HepG2 (cell line): ENCODE measurements around the gene OR2AG1. TPM values are rescaled to one million over a fixed set of nuclear protein-coding genes. Genes with fewer than 3 reads are reported as not detected.

Source experiments
- ATAC-seq: fragments of 200-7000 bp; cut with Tn5 transposase; 3 replicates; pipeline ENCODE4 v1.9.1; 2020; ENCODE audit warnings: mild to moderate bottlenecking, moderate library complexity
- BruUV-seq: library from RNA; stranded (reverse); fragments of 400-500 nt; replicated peaks from 2 replicates; lab custom pipeline; 2021; lab: Mats Ljungman, UMichigan
- CTCF ChIA-PET: fragments of 300-600 bp; formaldehyde crosslinking; extraction: SDS; loops from one replicate; lab custom pipeline; 2021; ENCODE audit warnings: low total read pairs, inconsistent platforms, low intra/inter-chr PET ratio; lab: Yijun Ruan, JAX
- POLR2A ChIA-PET: fragments of 350-600 bp; sonication (Branson Sonifier 250); formaldehyde crosslinking; loops from one replicate; lab custom pipeline; 2020; ENCODE audit warnings: antibody characterized with exemption, inconsistent platforms; lab: Yijun Ruan, JAX
- DNase-seq: peaks from one replicate; pipeline ENCODE4 v3.0.0-alpha.2; 2015; ENCODE audit warnings: low spot score
- FAIRE-seq: peaks from 3 replicates; lab custom pipeline; 2011; peaks lifted over from hg19 to GRCh38; lab: Jason Lieb, UNC
- H2AFZ ChIP-seq: one replicate; pipeline ENCODE4 v1.6.1; 2011; ENCODE audit warnings: low read length, inconsistent platforms
- H3K27ac ChIP-seq: fragments of 300-600 bp; 3 replicates; pipeline ENCODE4 v1.8.0; 2011; ENCODE audit warnings: mixed run types, mild to moderate bottlenecking, mixed read lengths, low read length, inconsistent platforms; ENCODE audit not compliant: insufficient read depth; ENCODE audit errors: extremely low read length
- H3K27me3 ChIP-seq, 2 experiments: fragments of 200-600 bp in 1 of 2; 2 replicates in 1 of 2; 3 replicates in 1 of 2; pipeline versions ENCODE4 v1.6.0 to v1.8.0; 2011; ENCODE audit warnings: low read length in 2 of 2, mild to moderate bottlenecking in 2 of 2, moderate library complexity in 2 of 2, inconsistent platforms in 1 of 2; ENCODE audit not compliant: insufficient read depth in 2 of 2, control insufficient read depth in 1 of 2
- H3K36me3 ChIP-seq, 2 experiments: fragments of 200-600 bp in 1 of 2; replicated peaks in 1 of 2; 2 replicates in 1 of 2; 3 replicates in 1 of 2; pipeline versions ENCODE4 v1.5.1 to v1.8.0; 2011; ENCODE audit warnings: low read length in 2 of 2, inconsistent platforms in 1 of 2; ENCODE audit not compliant: insufficient read depth in 2 of 2, control insufficient read depth in 1 of 2
- H3K4me1 ChIP-seq: 2 replicates; pipeline ENCODE4 v1.5.1; 2012; ENCODE audit warnings: low read length, inconsistent platforms; ENCODE audit not compliant: insufficient read depth
- H3K4me2 ChIP-seq: 2 replicates; pipeline ENCODE4 v1.6.0; 2011; ENCODE audit warnings: low read depth, low read length, inconsistent platforms
- H3K4me3 ChIP-seq, 3 experiments: fragments of 200-600 bp in 1 of 3; sonication (generic), shearing (Covaris generic) in 1 of 3; replicated peaks in 1 of 3; 2 replicates each; pipeline ENCODE4 v1.5.1; 2011 to 2016; ENCODE audit warnings: low read length in 3 of 3, inconsistent platforms in 2 of 3, low read depth in 2 of 3, mild to moderate bottlenecking in 2 of 3, control low read depth in 1 of 3, mixed read lengths in 1 of 3; ENCODE audit not compliant: insufficient read depth in 1 of 3
- H3K79me2 ChIP-seq: one replicate; pipeline ENCODE4 v1.6.1; 2011; ENCODE audit warnings: low read length, inconsistent platforms; ENCODE audit not compliant: insufficient read depth
- H3K9ac ChIP-seq: 2 replicates; pipeline ENCODE4 v1.6.0; 2011; ENCODE audit warnings: mild to moderate bottlenecking, low read depth, low read length, inconsistent platforms; ENCODE audit not compliant: insufficient read depth
- H3K9me3 ChIP-seq: 2 replicates; pipeline ENCODE4 v1.5.1; 2012; ENCODE audit warnings: mild to moderate bottlenecking, low read length
- H4K20me1 ChIP-seq: 2 replicates; pipeline ENCODE4 v1.6.0; 2011; ENCODE audit warnings: inconsistent platforms, mild to moderate bottlenecking, low read length, moderate library complexity; ENCODE audit not compliant: insufficient read depth
- HOXA5 ChIP-seq: sonication (generic); formaldehyde crosslinking; IDR thresholded peaks from 2 replicates; pipeline ENCODE4 v1.4.0; 2020; ENCODE audit warnings: missing genetic modification reagents
- KAT2B ChIP-seq: fragments of 150-350 bp; IDR thresholded peaks from 2 replicates; pipeline ENCODE4 v1.6.1; 2014; ENCODE audit warnings: low read depth, low read length, borderline replicate concordance
- RBM39 ChIP-seq: fragments of 200-400 bp; formaldehyde crosslinking; IDR thresholded peaks from one replicate; pipeline ENCODE4 v1.6.1; 2018; ENCODE audit warnings: antibody characterized with exemption, mild to moderate bottlenecking, low read depth, low read length; ENCODE audit not compliant: poor library complexity, severe bottlenecking
- RNF2 ChIP-seq: fragments of 450-650 bp; conservative IDR thresholded peaks from 2 replicates; pipeline ENCODE4 v1.6.1; 2016; ENCODE audit warnings: low read depth
- THYN1 ChIP-seq: sonication (generic); formaldehyde crosslinking; IDR thresholded peaks from 2 replicates; pipeline ENCODE4 v1.8.1; 2023; ENCODE audit warnings: low read depth, mild to moderate bottlenecking, moderate library complexity, missing genetic modification reagents, borderline replicate concordance
- ZNF501 ChIP-seq: sonication (generic); formaldehyde crosslinking; IDR thresholded peaks from 2 replicates; pipeline ENCODE4 v1.5.1; 2020; ENCODE audit warnings: mild to moderate bottlenecking, moderate library complexity, missing genetic modification reagents
- ZNF547 ChIP-seq: sonication (generic); formaldehyde crosslinking; IDR thresholded peaks from 2 replicates; pipeline ENCODE4 v1.5.1; 2020; ENCODE audit warnings: mild to moderate bottlenecking, missing genetic modification reagents
- WGBS: methylation state at CpG from one replicate; pipeline ENCODE4 v1.1.6; 2017; ENCODE audit warnings: low lambda C conversion rate; 5-methylcytosine and 5-hydroxymethylcytosine counted together
- in situ Hi-C: cut with HindIII; loops from 2 replicates; pipeline ENCODE4 v1.10.0; 2017; ENCODE audit warnings: low pct_unique_long_range_greater_than_20kb; ENCODE audit not compliant: extremely low pct_ligation_motif_present
- intact Hi-C: fragments of 100-400 bp; cut with micrococcal nuclease; formaldehyde crosslinking; loops from one replicate; pipeline ENCODE4 v1.10.0; 2022; ENCODE audit not compliant: unreplicated experiment
- polyA plus RNA-seq, 8 experiments: library from polyadenylated mRNA; depleted of rRNA in 3 of 8; stranded (reverse) in 7 of 8; unstranded in 1 of 8; fragments of >200 nt; fragmentation: Illumina TruSeq in 4 of 8; extraction: Trizol in 4 of 8; gene quantifications; 2 replicates each; pipeline versions ENCODE4 v1.2.1 to v1.2.3, GENCODE V29; 2011 to 2016; ENCODE audit warnings: low read depth in 4 of 8, missing spikeins in 1 of 8, mixed read lengths in 1 of 8; ENCODE audit not compliant: insufficient read depth in 1 of 8
- total RNA-seq, 5 experiments: library from RNA; depleted of rRNA; stranded (reverse); fragments of >200 nt; fragmentation: Illumina TruSeq; extraction: Trizol; gene quantifications; 2 replicates each; pipeline ENCODE4 v1.2.3, GENCODE V29; 2016; ENCODE audit warnings: low read depth in 1 of 5
- TF ChIP-seq, protein P1 (sequence below): sonication (generic); formaldehyde crosslinking; IDR thresholded peaks from 2 replicates; pipeline ENCODE4 v1.8.1; 2023; ENCODE audit warnings: mild to moderate bottlenecking, missing genetic modification reagents

Gene OR2AG1
- total and polyA plus RNA-seq, 2 of the 13 experiments (the other 11 are each of a cell fraction or from before 2014, with no cell fraction given): not detected

DNA sequence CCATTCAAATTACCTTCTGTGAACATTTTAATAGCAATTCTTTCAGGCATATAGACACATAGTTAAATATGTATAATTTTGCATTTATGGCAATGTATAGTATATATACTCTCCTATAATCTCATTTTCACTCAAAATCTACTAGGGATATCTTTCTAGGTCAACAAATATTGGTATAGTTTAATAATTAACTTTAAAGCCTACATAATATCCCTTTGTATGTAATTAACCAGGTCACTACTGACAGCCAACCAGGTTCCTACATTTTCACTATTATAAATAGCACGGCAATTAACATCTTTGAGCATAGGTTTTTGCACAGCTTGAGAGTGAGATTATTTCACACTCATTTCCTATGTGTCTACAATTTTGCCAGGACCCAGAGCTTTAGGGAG is 26.9 kb upstream of the OR2AG1 start:
- in situ Hi-C loops: no loop called here
- Histone ChIP-seq H3K36me3 (no peaks in the 10 kb centered on the region), H3K4me2 (no peak overlapping the region), H3K4me3 (no peak overlapping the region), H3K9ac (no peak overlapping the region), H2AFZ (no peak overlapping the region), H4K20me1 (no peaks in the 10 kb centered on the region), H3K79me2 (no peaks in the 10 kb centered on the region), H3K27ac (no peak overlapping the region), H3K9me3 (no peaks in the 10 kb centered on the region), H3K4me1 (no peaks in the 10 kb centered on the region), H3K27me3 (no peaks in the 10 kb centered on the region; a peak in 2 of 5 replicates)
- ATAC-seq: 0 out of 3 replicates have a peak, but pooled peaks have one; percentile 25
- DNase-seq: no peak
- no peak for FAIRE-seq
- 0% methylated on average over 1 of the region's 1 CpG for WGBS
- ChIA-PET POLR2A (no interaction called here), CTCF (interaction anchor here (2.3 kb wide), 1 partner anchor 18 kb away, joined by 8 read pairs; no protein-coding TSS in a partner anchor)
- no TSS peak for BruUV-seq
- TF ChIP-seq HOXA5 (CRISPR knock-in tag) (no peak), ZNF547 (no peak), RBM39 (no peak), RNF2 (no peak), THYN1 (CRISPR knock-in tag) (no peak), ZNF501 (CRISPR knock-in tag) (no peak), KAT2B (no peak)
- TF ChIP-seq, protein P1, sequence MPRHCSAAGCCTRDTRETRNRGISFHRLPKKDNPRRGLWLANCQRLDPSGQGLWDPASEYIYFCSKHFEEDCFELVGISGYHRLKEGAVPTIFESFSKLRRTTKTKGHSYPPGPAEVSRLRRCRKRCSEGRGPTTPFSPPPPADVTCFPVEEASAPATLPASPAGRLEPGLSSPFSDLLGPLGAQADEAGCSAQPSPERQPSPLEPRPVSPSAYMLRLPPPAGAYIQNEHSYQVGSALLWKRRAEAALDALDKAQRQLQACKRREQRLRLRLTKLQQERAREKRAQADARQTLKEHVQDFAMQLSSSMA: no peak
- intact Hi-C loops: no loop called here
